Measurements from ENCODE around the gene ADAMTS13.
"Not testable (repeated sequence)": the region's sequence is repeated elsewhere in the genome, so short reads cannot be mapped to it uniquely, and the experiment has no call there.

Gene ADAMTS13

GRCh38 chr9:133421615-133422542 lies at the start of gene ADAMTS13:
Gene ADAMTS13 (plus strand): TSS chr9:133422367. CDS start chr9:133422444, 77 bp downstream.
- DNase-seq = peak; percentile 19 to 47

GRCh38 chr9:133374612-133375115 lies 47.5 kb upstream of the ADAMTS13 start:
- DNase-seq = no peak

- DNase-seq = peak in 1 of 2 experiments; percentile 44
Measured at GRCh38 chr9:133375116-133375723, 46.9 kb upstream of the ADAMTS13 start.

GRCh38 chr9:133375724-133376654 lies 46.2 kb upstream of the ADAMTS13 start, which contains the start of the genes STKLD1 and SURF4:
Gene STKLD1 (plus strand): TSS chr9:133376366. CDS start chr9:133376474, 108 bp downstream.
Gene SURF4 (minus strand): TSS chr9:133376060. CDS start chr9:133375969, 91 bp downstream.
- DNase-seq = peak; percentile 96 to 98

- DNase-seq = not testable (repeated sequence)
Measured at GRCh38 chr9:133377280-133377679, 44.9 kb upstream of the ADAMTS13 start.

GRCh38 chr9:133377721-133378216 lies 44.4 kb upstream of the ADAMTS13 start:
- DNase-seq = no peak

GRCh38 chr9:133378408-133378962 lies 43.7 kb upstream of the ADAMTS13 start:
- no peak for DNase-seq

- DNase-seq = no peak
Measured at GRCh38 chr9:133379153-133380086, 42.7 kb upstream of the ADAMTS13 start.

GRCh38 chr9:133380734-133381133 lies 41.4 kb upstream of the ADAMTS13 start:
- DNase-seq = no peak

GRCh38 chr9:133382507-133383141 lies 39.5 kb upstream of the ADAMTS13 start:
- DNase-seq = no peak

GRCh38 chr9:133383438-133383837 lies 38.7 kb upstream of the ADAMTS13 start:
- DNase-seq = no peak

- DNase-seq = no peak
Measured at GRCh38 chr9:133384736-133385321, 37.3 kb upstream of the ADAMTS13 start.

- DNase-seq = no peak
Measured at GRCh38 chr9:133385452-133385851, 36.7 kb upstream of the ADAMTS13 start.

GRCh38 chr9:133386338-133386737 lies 35.8 kb upstream of the ADAMTS13 start:
- no peak for DNase-seq

GRCh38 chr9:133387680-133388079 lies 34.5 kb upstream of the ADAMTS13 start:
- DNase-seq = no peak

GRCh38 chr9:133389025-133389557 lies 33.1 kb upstream of the ADAMTS13 start:
- no peak for DNase-seq

GRCh38 chr9:133389562-133389961 lies 32.6 kb upstream of the ADAMTS13 start:
- DNase-seq = no peak

- DNase-seq = no peak
Measured at GRCh38 chr9:133390713-133391112, 31.5 kb upstream of the ADAMTS13 start.

GRCh38 chr9:133391449-133391848 lies 30.7 kb upstream of the ADAMTS13 start:
- DNase-seq = not testable (repeated sequence)
